Ishikawa (cell line): ENCODE measurements around the gene RAX.

ENCODE experiments used
- CEBPB ChIP-seq: IDR thresholded peaks from 2 replicates; pipeline ENCODE4 v1.6.1; 2012
- EGR1 ChIP-seq: IDR thresholded peaks from 2 replicates; pipeline ENCODE4 v1.6.1; 2012
- EP300 ChIP-seq: IDR thresholded peaks from 2 replicates; pipeline ENCODE4 v1.6.1; 2012; ENCODE audit warnings: borderline replicate concordance
- NFIC ChIP-seq: IDR thresholded peaks from 2 replicates; pipeline ENCODE4 v1.6.1; 2012
- TAF1 ChIP-seq: IDR thresholded peaks from 2 replicates; pipeline ENCODE4 v1.6.1; 2012; ENCODE audit warnings: low read depth, mild to moderate bottlenecking
- TCF12 ChIP-seq: IDR thresholded peaks from 2 replicates; pipeline ENCODE4 v1.6.1; 2012; ENCODE audit warnings: low read depth
- TEAD4 ChIP-seq: IDR thresholded peaks from 2 replicates; pipeline ENCODE4 v1.6.1; 2012
- YY1 ChIP-seq: IDR thresholded peaks from 2 replicates; pipeline ENCODE4 v1.6.1; 2012; ENCODE audit warnings: low read depth
- TF ChIP-seq, protein P1 (sequence below): IDR thresholded peaks from 2 replicates; pipeline ENCODE4 v1.6.1; 2012; ENCODE audit warnings: low read depth, mild to moderate bottlenecking
- TF ChIP-seq, protein P2 (sequence below): IDR thresholded peaks from 2 replicates; pipeline ENCODE4 v1.6.1; 2012

DNA sequence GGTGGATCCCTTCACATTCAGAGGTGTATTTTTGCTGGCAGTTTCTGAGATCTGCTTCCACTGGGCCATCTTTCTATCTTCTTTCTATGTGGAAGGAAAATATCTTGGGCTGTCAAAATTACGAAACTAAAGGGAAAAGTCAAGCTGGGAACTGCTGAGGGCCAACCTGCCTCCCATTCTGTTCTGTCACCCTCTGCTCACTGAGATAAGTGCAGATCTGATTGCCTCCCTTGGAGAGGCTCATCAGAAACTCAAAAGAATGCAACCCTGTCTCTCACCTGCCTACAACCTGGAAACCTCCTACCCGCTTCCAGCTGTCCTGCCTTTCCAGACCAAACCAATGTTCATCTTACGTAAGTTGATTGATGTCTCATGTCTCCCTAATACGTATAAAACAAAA lies 26.5 kb downstream of the RAX start:
- no peak for TF ChIP-seq TAF1
- no peak for TF ChIP-seq EGR1
- TF ChIP-seq, protein P1, sequence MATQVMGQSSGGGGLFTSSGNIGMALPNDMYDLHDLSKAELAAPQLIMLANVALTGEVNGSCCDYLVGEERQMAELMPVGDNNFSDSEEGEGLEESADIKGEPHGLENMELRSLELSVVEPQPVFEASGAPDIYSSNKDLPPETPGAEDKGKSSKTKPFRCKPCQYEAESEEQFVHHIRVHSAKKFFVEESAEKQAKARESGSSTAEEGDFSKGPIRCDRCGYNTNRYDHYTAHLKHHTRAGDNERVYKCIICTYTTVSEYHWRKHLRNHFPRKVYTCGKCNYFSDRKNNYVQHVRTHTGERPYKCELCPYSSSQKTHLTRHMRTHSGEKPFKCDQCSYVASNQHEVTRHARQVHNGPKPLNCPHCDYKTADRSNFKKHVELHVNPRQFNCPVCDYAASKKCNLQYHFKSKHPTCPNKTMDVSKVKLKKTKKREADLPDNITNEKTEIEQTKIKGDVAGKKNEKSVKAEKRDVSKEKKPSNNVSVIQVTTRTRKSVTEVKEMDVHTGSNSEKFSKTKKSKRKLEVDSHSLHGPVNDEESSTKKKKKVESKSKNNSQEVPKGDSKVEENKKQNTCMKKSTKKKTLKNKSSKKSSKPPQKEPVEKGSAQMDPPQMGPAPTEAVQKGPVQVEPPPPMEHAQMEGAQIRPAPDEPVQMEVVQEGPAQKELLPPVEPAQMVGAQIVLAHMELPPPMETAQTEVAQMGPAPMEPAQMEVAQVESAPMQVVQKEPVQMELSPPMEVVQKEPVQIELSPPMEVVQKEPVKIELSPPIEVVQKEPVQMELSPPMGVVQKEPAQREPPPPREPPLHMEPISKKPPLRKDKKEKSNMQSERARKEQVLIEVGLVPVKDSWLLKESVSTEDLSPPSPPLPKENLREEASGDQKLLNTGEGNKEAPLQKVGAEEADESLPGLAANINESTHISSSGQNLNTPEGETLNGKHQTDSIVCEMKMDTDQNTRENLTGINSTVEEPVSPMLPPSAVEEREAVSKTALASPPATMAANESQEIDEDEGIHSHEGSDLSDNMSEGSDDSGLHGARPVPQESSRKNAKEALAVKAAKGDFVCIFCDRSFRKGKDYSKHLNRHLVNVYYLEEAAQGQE, result no peak
- TF ChIP-seq, protein P2, sequence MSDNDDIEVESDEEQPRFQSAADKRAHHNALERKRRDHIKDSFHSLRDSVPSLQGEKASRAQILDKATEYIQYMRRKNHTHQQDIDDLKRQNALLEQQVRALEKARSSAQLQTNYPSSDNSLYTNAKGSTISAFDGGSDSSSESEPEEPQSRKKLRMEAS, result no peak
- TF ChIP-seq CEBPB, result no peak
- TF ChIP-seq NFIC, result no peak
- no peak for TF ChIP-seq TCF12
- TF ChIP-seq YY1, result no peak
- no peak for TF ChIP-seq EP300
- no peak for TF ChIP-seq TEAD4
